Transverse colon (tissue), 4 donors: Measurements from ENCODE around the gene TMEM236. TPM values are rescaled to one million over a fixed set of nuclear protein-coding genes. Genes with fewer than 3 reads are reported as not detected.
A peak's percentile ranks its signal among the peaks of the same experiment; 100 is the strongest.

ENCODE experiments used
- DNase-seq: peaks from one replicate; pipeline ENCODE4 v3.0.0-alpha.2; 2019
- H3K27ac ChIP-seq, 4 donors: fragments of 200-600 bp; sonication (generic); 2 replicates each; pipeline ENCODE4 v1.5.1; 2016 to 2018; ENCODE audit warnings: inconsistent platforms in 4 of 4
- H3K27me3 ChIP-seq: fragments of 200-600 bp; sonication (generic); 2 replicates; pipeline ENCODE4 v1.5.1; 2017; ENCODE audit warnings: inconsistent platforms
- H3K36me3 ChIP-seq, 4 donors: fragments of 200-600 bp; sonication (generic); 2 replicates each; pipeline ENCODE4 v1.5.1; 2017 to 2019; ENCODE audit warnings: inconsistent platforms in 4 of 4
- H3K4me1 ChIP-seq, 4 donors: fragments of 200-600 bp; sonication (generic); 2 replicates each; pipeline ENCODE4 v1.5.1; 2017 to 2020; ENCODE audit warnings: inconsistent platforms in 4 of 4
- H3K4me3 ChIP-seq, 4 donors: fragments of 200-600 bp; sonication (generic); 1 replicate in 1 of 4; 2 replicates in 3 of 4; pipeline versions ENCODE4 v1.5.1 to v1.6.1; 2017 to 2019; ENCODE audit warnings: inconsistent platforms in 4 of 4
- H3K9me3 ChIP-seq, 2 donors: fragments of 200-600 bp; sonication (generic); 2 replicates each; pipeline ENCODE4 v1.5.1; 2017 to 2019; ENCODE audit warnings: inconsistent platforms in 2 of 2
- CTCF ChIP-seq, 5 experiments: fragments of 200-600 bp in 3 of 5; fragments of 450-650 bp in 2 of 5; sonication (generic) in 3 of 5; IDR thresholded peaks; 1 replicate in 2 of 5; 2 replicates in 3 of 5; pipeline ENCODE4 v1.5.1; 2016 to 2017; ENCODE audit warnings: antibody characterized with exemption in 5 of 5, inconsistent platforms in 3 of 5, mild to moderate bottlenecking in 2 of 5, moderate library complexity in 1 of 5
- EP300 ChIP-seq: sonication (generic); formaldehyde crosslinking; IDR thresholded peaks from one replicate; pipeline ENCODE4 v1.6.1; 2017; ENCODE audit warnings: antibody characterized with exemption, low read depth
- POLR2A ChIP-seq: fragments of 450-650 bp; IDR thresholded peaks from one replicate; pipeline ENCODE4 v1.6.1; 2016; ENCODE audit warnings: antibody characterized with exemption, mild to moderate bottlenecking, moderate library complexity
- POLR2AphosphoS5 ChIP-seq, 3 donors: sonication (generic); formaldehyde crosslinking; IDR thresholded peaks; one replicate each; pipeline ENCODE4 v1.6.1; 2016; ENCODE audit warnings: antibody characterized with exemption in 3 of 3
- WGBS, 2 donors: methylation state at CpG; one replicate each; pipeline ENCODE4 v1.1.5; 2018; ENCODE audit warnings: low coverage in 1 of 2; 5-methylcytosine and 5-hydroxymethylcytosine counted together
- in situ Hi-C, 4 donors: fragments of 200-750 bp; cut with MboI; loops; one replicate each; pipeline versions ENCODE4 v1.15.0 to v1.15.1; 2017; ENCODE audit warnings: low sequenced_read_pairs in 3 of 4, low pct_ligation_motif_present in 1 of 4, low pct_unique_long_range_greater_than_20kb in 1 of 4
- intact Hi-C: fragments of 100-400 bp; cut with DNase I; formaldehyde crosslinking; loops from one replicate; pipeline ENCODE4 v1.15.1; 2023; ENCODE audit warnings: low total_unique reads
- total RNA-seq, 4 donors: library from RNA; depleted of rRNA; stranded (reverse); fragments of >200 nt; gene quantifications; one replicate each; pipeline ENCODE4 v1.1.0, GENCODE V29; 2016

The TMEM236 gene
- total RNA-seq, 4 donors from 2014 or later: 16.9 to 79.6 (median 42.9) TPM

- H3K4me1 ChIP-seq: no peaks in the 10 kb centered on the region
- WGBS, 2 donors: 0 to 28% methylated on average over 1 of the region's 1 CpG
- no peak for DNase-seq
- no peaks in the 10 kb centered on the region for H3K27me3 ChIP-seq
- no peak overlapping the region for H3K4me3 ChIP-seq
- intact Hi-C loops (no loop called here), in situ Hi-C loops (no loop called here)
- H3K9me3 ChIP-seq: no peaks in the 10 kb centered on the region
- TF ChIP-seq POLR2AphosphoS5 (IDR thresholded peaks at IDR 0.05) (no peak), EP300 (no peak), CTCF (IDR thresholded peaks at IDR 0.05) (no peak), POLR2A (no peak)
- H3K36me3 ChIP-seq: no peaks in the 10 kb centered on the region
- no peak overlapping the region for H3K27ac ChIP-seq
Observed at GRCh38 chr10:17802976-17803375, 51.0 kb downstream of the TMEM236 start.

- intact Hi-C loops: no loop called here
- TF ChIP-seq POLR2A (no peak), CTCF (IDR thresholded peaks at IDR 0.05) (no peak), POLR2AphosphoS5 (IDR thresholded peaks at IDR 0.05) (no peak), EP300 (no peak)
- Histone ChIP-seq H3K9me3 (no peaks in the 10 kb centered on the region), H3K27me3 (no peaks in the 10 kb centered on the region), H3K4me3 (no peak overlapping the region), H3K4me1 (no peaks in the 10 kb centered on the region), H3K36me3 (no peaks in the 10 kb centered on the region), H3K27ac (no peak overlapping the region)
- no peak for DNase-seq
- WGBS, 2 donors: 61 to 70% methylated on average over 2 to 3 of the region's 3 CpGs
- in situ Hi-C loops: no loop called here
Observed at GRCh38 chr10:17805330-17805729, 53.3 kb downstream of the TMEM236 start.

- Histone ChIP-seq H3K27ac (no peak overlapping the region), H3K9me3 (no peaks in the 10 kb centered on the region), H3K27me3 (no peaks in the 10 kb centered on the region), H3K4me3 (no peak overlapping the region), H3K36me3 (no peaks in the 10 kb centered on the region), H3K4me1 (no peaks in the 10 kb centered on the region)
- intact Hi-C loops (no loop called here), in situ Hi-C loops (no loop called here)
- TF ChIP-seq POLR2AphosphoS5 (IDR thresholded peaks at IDR 0.05): no peak
- TF ChIP-seq CTCF (IDR thresholded peaks at IDR 0.05): peak in 2 of 5 experiments; percentile 30 to 34
- no peak for DNase-seq
- 48 to 60% methylated on average over 5 to 7 of the region's 7 CpGs for WGBS, 2 donors
Observed at GRCh38 chr10:17805921-17806577, 54.0 kb downstream of the TMEM236 start.

- in situ Hi-C loops: no loop called here
- H3K27me3 ChIP-seq: no peaks in the 10 kb centered on the region
- peak within 1 kb of the TSS in 2 of 4 donors; percentile 2 to 16 for H3K4me3 ChIP-seq
- DNase-seq: peak; percentile 17
- H3K27ac ChIP-seq: peak within 1 kb of the TSS in 1 of 4 donors; percentile 3
- H3K4me1 ChIP-seq: no peaks in the 10 kb centered on the region
- 63 to 75% methylated on average over 14 to 23 of the region's 23 CpGs for WGBS, 2 donors
- no peaks in the 10 kb centered on the region for H3K9me3 ChIP-seq
- TF ChIP-seq POLR2AphosphoS5 (IDR thresholded peaks at IDR 0.05) (no peak), EP300 (no peak), CTCF (IDR thresholded peaks at IDR 0.05) (no peak), POLR2A (no peak)
- intact Hi-C loops: no loop called here
- no peaks in the 10 kb centered on the region for H3K36me3 ChIP-seq
Observed at GRCh38 chr10:17808971-17809841, 57.2 kb downstream of the TMEM236 start, which contains the start of gene MRC1. Gene MRC1, plus strand, starts transcription at chr10:17809348. Its CDS starts 118 bp downstream, at chr10:17809466.
